ENCODE data around the gene KRT6B. TPM values are rescaled to one million over a fixed set of nuclear protein-coding genes. Genes with fewer than 3 reads are reported as not detected.
A peak's percentile ranks its signal among the peaks of the same experiment; 100 is the strongest.

KRT6B gene
- total and polyA plus RNA-seq, 9 of the 15 experiments (the other 6 are each of a cell fraction or from before 2014, with no cell fraction given): not detected

DNA sequence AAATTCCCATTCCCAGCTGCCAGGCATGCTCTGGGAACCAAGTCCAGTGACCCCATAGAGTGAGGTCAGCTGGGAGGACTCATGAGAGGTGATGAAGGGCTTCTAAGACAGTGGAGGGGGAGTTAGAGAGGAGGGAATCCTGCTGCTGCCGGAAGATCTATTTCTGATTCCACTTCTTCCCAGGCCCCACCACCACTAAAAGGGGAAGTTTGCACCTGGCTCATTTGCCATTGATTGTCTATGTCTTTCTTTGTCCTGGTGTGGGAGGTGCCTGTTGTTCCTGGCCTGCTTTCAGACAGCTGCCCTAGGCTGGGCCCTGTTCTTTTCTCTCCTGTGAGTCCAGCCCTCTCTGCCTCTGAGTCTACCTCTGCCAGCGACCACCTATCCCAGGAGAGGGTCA, 44.1 kb upstream of the KRT6B start:
- H3K9ac ChIP-seq (ENCODE audit: insufficient read depth in 1 of 2, low read depth in 2 of 2, low read length in 2 of 2): no peak overlapping the region
- intact Hi-C loops (cut with micrococcal nuclease): no loop called here
- no peak overlapping the region for H3K4me2 ChIP-seq (ENCODE audit: insufficient read depth, low read length)

GRCh38 chr12:52495389-52495788, 43.4 kb upstream of the KRT6B start:
- intact Hi-C loops (cut with micrococcal nuclease) (no loop called here), in situ Hi-C loops (cut with MboI) (no loop called here)
- H3K27me3 ChIP-seq (ENCODE audit: control insufficient read depth in 2 of 2, insufficient read depth in 2 of 2, low read length in 2 of 2): peaks cover 12 to 22% of the 10 kb centered on the region in 2 experiments
- DNase-seq (ENCODE audit: extremely low read depth in 1 of 4, low spot score in 3 of 4): peak in 2 of 4 experiments; percentile 18 to 20
- ATAC-seq: peak; percentile 58; the same call in 2 of the 3 replicates
- peak; percentile 6 for FAIRE-seq
- no peaks in the 10 kb centered on the region; the same call in 1 of the 2 replicates for H4K20me1 ChIP-seq (replicated peaks; ENCODE audit: control insufficient read depth, insufficient read depth, low read length)
- no TSS peak for BruUV-seq (replicated peaks)
- H3K79me2 ChIP-seq (ENCODE audit: control insufficient read depth, insufficient read depth, low read length): no peaks in the 10 kb centered on the region
- 0% methylated on average over 3 of the region's 3 CpGs for WGBS (ENCODE audit: insufficient coverage, low coverage, missing lambda C conversion rate)
- no peak overlapping the region for H3K4me3 ChIP-seq
- no peaks in the 10 kb centered on the region for H3K36me3 ChIP-seq (ENCODE audit: control insufficient read depth, insufficient read depth, low read length)
- no peaks in the 10 kb centered on the region for H3K4me1 ChIP-seq (replicated peaks in 1 of 2; ENCODE audit: control insufficient read depth in 2 of 2, insufficient read depth in 2 of 2, low read length in 2 of 2)
- TF ChIP-seq NFIC (IDR thresholded peaks at IDR 0.05): 0 out of 2 replicates have a peak, but pooled peaks have one; percentile 11
- TF ChIP-seq ZNF232 (CRISPR knock-in tag; IDR thresholded peaks at IDR 0.05): no peak
- no peak overlapping the region for H3K9ac ChIP-seq (ENCODE audit: insufficient read depth in 1 of 2, low read depth in 2 of 2, low read length in 2 of 2)
- no peak overlapping the region for H3K4me2 ChIP-seq (ENCODE audit: insufficient read depth, low read length)
- H2AFZ ChIP-seq (ENCODE audit: low read depth, low read length): no peak overlapping the region
- ChIA-PET POLR2A (no interaction called here), CTCF (ENCODE audit: low intra/inter-chr PET ratio) (no interaction called here)
- H3K9me1 ChIP-seq (ENCODE audit: control insufficient read depth, insufficient read depth, low read length): no peaks in the 10 kb centered on the region
- H3K27ac ChIP-seq (ENCODE audit: extremely low read depth, low read depth, low read length): no peak overlapping the region
- H3K9me3 ChIP-seq (replicated peaks; ENCODE audit: control insufficient read depth, insufficient read depth, low read depth, low read length): no peaks in the 10 kb centered on the region

More for the DNA sequence above, 44.1 kb upstream of the KRT6B start:
- in situ Hi-C loops (cut with MboI): no loop called here
- Histone ChIP-seq H2AFZ (ENCODE audit: low read depth, low read length) (no peak overlapping the region), H3K27me3 (ENCODE audit: control insufficient read depth in 2 of 2, insufficient read depth in 2 of 2, low read length in 2 of 2) (peaks cover 12 to 22% of the 10 kb centered on the region in 2 experiments), H3K27ac (ENCODE audit: extremely low read depth, low read depth, low read length) (no peak overlapping the region), H3K9me1 (ENCODE audit: control insufficient read depth, insufficient read depth, low read length) (no peaks in the 10 kb centered on the region), H3K4me1 (replicated peaks in 1 of 2; ENCODE audit: control insufficient read depth in 2 of 2, insufficient read depth in 2 of 2, low read length in 2 of 2) (no peaks in the 10 kb centered on the region), H3K9me3 (replicated peaks; ENCODE audit: control insufficient read depth, insufficient read depth, low read depth, low read length) (no peaks in the 10 kb centered on the region), H4K20me1 (replicated peaks; ENCODE audit: control insufficient read depth, insufficient read depth, low read length) (no peaks in the 10 kb centered on the region; the same call in 1 of the 2 replicates), H3K79me2 (ENCODE audit: control insufficient read depth, insufficient read depth, low read length) (no peaks in the 10 kb centered on the region), H3K4me3 (no peak overlapping the region), H3K36me3 (ENCODE audit: control insufficient read depth, insufficient read depth, low read length) (no peaks in the 10 kb centered on the region)
- ChIA-PET POLR2A (interaction anchor here (0.5 kb wide), 1 partner anchor 140 kb away, joined by 3 read pairs; no protein-coding TSS in a partner anchor), CTCF (ENCODE audit: low intra/inter-chr PET ratio) (no interaction called here)
- no peak for DNase-seq (ENCODE audit: extremely low read depth in 1 of 4, low spot score in 3 of 4)
- ATAC-seq: no peak
- TF ChIP-seq HCFC1 (IDR thresholded peaks at IDR 0.05; ENCODE audit: low read depth, low read length) (no peak), FOXJ2 (tag; IDR thresholded peaks at IDR 0.05) (no peak), ZC3H8 (IDR thresholded peaks at IDR 0.05) (no peak), FIP1L1 (IDR thresholded peaks at IDR 0.05; ENCODE audit: low read depth, low read length, poor library complexity, severe bottlenecking) (no peak), U2AF2 (optimal IDR thresholded peaks at IDR 0.05; ENCODE audit: low read depth, low read length) (no peak), NBN (IDR thresholded peaks at IDR 0.05; ENCODE audit: low read depth) (no peak), RBM15 (IDR thresholded peaks at IDR 0.05; ENCODE audit: insufficient read depth, low read length) (no peak), COPS2 (conservative IDR thresholded peaks at IDR 0.05) (no peak), ZNF316 (IDR thresholded peaks at IDR 0.05) (no peak), ZNF77 (CRISPR knock-in tag; IDR thresholded peaks at IDR 0.05) (no peak)
- TF ChIP-seq, protein P1, sequence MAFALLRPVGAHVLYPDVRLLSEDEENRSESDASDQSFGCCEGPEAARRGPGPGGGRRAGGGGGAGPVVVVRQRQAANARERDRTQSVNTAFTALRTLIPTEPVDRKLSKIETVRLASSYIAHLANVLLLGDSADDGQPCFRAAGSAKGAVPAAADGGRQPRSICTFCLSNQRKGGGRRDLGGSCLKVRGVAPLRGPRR (CRISPR knock-in tag; IDR thresholded peaks at IDR 0.05): no peak
- no peak for FAIRE-seq
- WGBS (ENCODE audit: insufficient coverage, low coverage, missing lambda C conversion rate): 0% methylated on average over 2 of the region's 2 CpGs
- no TSS peak for BruUV-seq (replicated peaks)
